GM23338 (cell line): ENCODE measurements around the gene TMEM127.
A peak's percentile ranks its signal among the peaks of the same experiment; 100 is the strongest.

Experiments used
- POLR2AphosphoS5 ChIP-seq: IDR thresholded peaks from 2 replicates; pipeline ENCODE4 v1.6.1; 2016; ENCODE audit warnings: antibody characterized with exemption, low read depth
- TF ChIP-seq, protein P1 (sequence below), 2 experiments: fragments of 200-600 bp in 1 of 2; sonication (generic) in 1 of 2; conservative IDR thresholded peaks; 2 replicates each; pipeline versions ENCODE4 v1.5.1 to v1.6.1; 2016 to 2017; ENCODE audit warnings: antibody characterized with exemption in 2 of 2, low read depth in 2 of 2, mild to moderate bottlenecking in 2 of 2, moderate library complexity in 1 of 2

GRCh38 chr2:96305091-96305978, 39.5 kb upstream of the TMEM127 start, which contains the start of gene SNRNP200:
- TF ChIP-seq, protein P1, sequence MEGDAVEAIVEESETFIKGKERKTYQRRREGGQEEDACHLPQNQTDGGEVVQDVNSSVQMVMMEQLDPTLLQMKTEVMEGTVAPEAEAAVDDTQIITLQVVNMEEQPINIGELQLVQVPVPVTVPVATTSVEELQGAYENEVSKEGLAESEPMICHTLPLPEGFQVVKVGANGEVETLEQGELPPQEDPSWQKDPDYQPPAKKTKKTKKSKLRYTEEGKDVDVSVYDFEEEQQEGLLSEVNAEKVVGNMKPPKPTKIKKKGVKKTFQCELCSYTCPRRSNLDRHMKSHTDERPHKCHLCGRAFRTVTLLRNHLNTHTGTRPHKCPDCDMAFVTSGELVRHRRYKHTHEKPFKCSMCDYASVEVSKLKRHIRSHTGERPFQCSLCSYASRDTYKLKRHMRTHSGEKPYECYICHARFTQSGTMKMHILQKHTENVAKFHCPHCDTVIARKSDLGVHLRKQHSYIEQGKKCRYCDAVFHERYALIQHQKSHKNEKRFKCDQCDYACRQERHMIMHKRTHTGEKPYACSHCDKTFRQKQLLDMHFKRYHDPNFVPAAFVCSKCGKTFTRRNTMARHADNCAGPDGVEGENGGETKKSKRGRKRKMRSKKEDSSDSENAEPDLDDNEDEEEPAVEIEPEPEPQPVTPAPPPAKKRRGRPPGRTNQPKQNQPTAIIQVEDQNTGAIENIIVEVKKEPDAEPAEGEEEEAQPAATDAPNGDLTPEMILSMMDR (conservative IDR thresholded peaks at IDR 0.05; ENCODE audit: low read depth in 2 of 2), result no peak
- peak; percentile 89 for TF ChIP-seq POLR2AphosphoS5
